ENCODE measurements around the gene TSPAN9. TPM values are rescaled to one million over a fixed set of nuclear protein-coding genes. Genes with fewer than 3 reads are reported as not detected.

TSPAN9 gene
- polyA plus RNA-seq, 3 donors: 10.5 to 29.7 (median 25.6) TPM

GRCh38 chr12:3165078-3165980 is 88.2 kb downstream of the TSPAN9 start:
- no peak overlapping the region for H3K27ac ChIP-seq (ENCODE audit: low read depth, low read length)
- WGBS, 3 donors: 88 to 90% (median 90%) methylated on average over 22 of the region's 22 CpGs

DNA sequence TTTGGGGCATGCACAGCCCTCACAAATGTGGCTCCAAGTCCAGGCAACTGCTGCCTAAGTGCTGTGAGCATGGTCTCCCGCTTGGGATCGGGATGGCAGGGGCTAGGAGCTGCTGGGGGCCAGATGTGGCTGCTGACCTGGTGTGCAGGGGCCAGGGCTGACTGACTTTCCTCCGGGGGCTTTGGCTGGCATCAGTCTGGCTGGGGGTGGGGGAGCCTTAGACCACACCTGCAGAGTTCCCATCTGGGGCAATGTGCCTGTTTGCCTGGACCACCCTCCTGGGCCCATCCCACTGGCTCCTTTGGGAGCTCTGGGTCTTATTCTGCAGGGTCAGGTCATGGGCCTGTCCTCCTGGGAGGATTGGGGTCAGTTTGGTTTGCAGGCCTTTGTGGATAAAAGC is 90.5 kb downstream of the TSPAN9 start:
- 83 to 88% (median 84%) methylated on average over 3 of the region's 3 CpGs for WGBS, 3 donors
- no peak overlapping the region for H3K27ac ChIP-seq (ENCODE audit: low read depth, low read length)

DNA sequence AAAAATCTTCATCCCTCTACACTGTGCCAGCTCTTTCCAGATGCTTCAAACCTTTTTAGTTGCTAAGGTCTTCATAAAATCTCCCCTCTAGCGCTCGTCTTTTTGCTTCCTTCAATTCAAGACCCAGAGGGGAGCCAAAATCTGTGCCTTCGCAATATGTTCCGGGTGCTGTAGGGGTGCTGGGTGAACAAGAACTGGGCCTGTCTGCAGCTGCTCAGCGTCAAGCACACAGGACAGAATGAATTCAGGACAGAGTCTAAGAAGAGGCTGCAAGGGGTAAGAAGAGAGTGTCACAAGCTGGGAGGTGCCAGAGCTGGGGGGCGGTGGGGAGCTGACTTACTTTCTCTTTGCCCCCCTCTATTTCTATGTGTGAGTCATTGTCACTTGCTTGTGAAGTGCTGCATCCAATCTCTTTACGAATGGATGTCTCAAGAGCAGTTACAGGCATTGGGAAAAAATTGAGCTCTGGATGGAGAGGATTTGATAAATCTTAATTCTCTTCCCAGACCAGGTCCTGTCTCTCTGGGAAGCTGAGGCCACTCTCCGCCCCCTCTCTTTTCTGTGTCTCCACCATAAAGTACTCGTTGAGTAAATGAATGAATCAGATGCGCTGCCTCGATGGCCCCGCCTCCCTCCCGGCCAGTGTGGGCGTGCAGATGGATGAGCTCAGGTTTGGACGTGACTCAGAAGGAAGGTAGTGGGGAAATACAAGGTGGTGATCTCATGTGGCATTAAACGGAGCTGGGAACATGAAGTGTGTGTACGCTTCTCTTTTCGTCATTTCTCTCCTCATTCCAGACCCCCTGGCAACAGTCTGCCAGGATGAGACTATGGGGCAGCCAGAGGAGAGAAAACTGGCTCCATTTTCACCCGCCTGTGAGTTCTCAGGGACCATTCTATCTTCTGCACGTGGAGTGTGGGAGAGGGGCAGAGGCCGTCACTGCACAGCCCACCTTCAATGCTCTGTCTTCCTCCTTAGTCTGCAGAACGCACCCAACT is 91.3 kb downstream of the TSPAN9 start:
- no peak overlapping the region for H3K27ac ChIP-seq (ENCODE audit: low read depth, low read length)

GRCh38 chr12:3170423-3171194 is 93.4 kb downstream of the TSPAN9 start:
- H3K27ac ChIP-seq (ENCODE audit: low read depth, low read length): no peak overlapping the region
- WGBS, 3 donors: 83 to 91% (median 84%) methylated on average over 20 of the region's 20 CpGs

More for the DNA sequence above, 91.3 kb downstream of the TSPAN9 start:
- 70 to 83% (median 71%) methylated on average over 22 of the region's 22 CpGs for WGBS, 3 donors

DNA sequence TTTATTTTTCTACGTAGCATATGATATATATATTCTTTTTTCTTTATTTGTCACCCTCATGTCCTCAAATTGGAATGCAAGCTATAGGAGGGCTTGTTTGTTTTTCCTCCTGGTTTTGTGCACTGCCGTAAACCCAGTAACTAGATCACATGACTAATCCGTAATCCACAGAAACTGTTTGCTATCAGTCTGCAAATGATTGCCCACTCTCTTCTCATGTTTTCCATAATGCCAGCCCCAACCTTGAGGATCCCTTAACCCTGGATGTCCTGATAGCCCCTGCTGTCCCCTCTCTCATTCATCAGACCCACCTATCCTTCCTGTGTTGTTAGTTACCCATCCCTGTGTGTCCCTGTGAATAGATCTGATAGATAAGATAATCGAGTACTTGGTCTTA is 94.0 kb downstream of the TSPAN9 start:
- WGBS, 3 donors: 47 to 67% (median 65%) methylated on average over 4 of the region's 4 CpGs

GRCh38 chr12:3172124-3173007 is 95.2 kb downstream of the TSPAN9 start:
- WGBS, 3 donors: 84 to 89% (median 88%) methylated on average over 42 of the region's 42 CpGs
- H3K27ac ChIP-seq (ENCODE audit: low read depth, low read length): no peak overlapping the region

More for the DNA sequence above, 94.0 kb downstream of the TSPAN9 start:
- no peak overlapping the region for H3K27ac ChIP-seq (ENCODE audit: low read depth, low read length)

DNA sequence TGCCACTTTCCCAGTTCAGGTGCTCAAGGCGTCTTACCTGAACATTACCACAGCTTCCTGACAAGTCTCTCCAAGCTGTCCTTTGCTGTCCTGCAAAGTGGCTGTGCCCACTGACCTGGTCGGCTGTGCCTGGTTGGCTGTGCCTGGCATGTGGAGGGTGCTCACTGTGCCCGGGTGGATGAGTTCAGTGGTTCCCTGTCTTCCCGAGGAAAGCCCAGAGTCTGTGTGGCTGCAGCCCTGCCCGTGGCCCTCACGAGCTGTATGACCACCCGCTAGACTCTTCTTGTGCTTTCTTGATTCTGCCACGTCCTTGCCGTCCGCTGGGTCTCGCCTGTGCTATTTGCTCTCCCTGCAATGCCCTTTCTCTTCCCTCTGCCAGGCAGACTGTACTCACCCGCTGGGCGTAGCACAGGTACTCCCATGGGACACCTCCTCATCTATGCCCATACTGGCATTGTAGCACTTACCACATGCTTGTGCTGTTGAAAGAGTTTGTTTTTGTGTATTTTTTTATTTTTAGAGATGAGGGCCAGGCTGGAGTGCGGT is 95.9 kb downstream of the TSPAN9 start:
- no peak overlapping the region for H3K27ac ChIP-seq (ENCODE audit: low read depth, low read length)
- 91 to 92% (median 92%) methylated on average over 14 of the region's 14 CpGs for WGBS, 3 donors

DNA sequence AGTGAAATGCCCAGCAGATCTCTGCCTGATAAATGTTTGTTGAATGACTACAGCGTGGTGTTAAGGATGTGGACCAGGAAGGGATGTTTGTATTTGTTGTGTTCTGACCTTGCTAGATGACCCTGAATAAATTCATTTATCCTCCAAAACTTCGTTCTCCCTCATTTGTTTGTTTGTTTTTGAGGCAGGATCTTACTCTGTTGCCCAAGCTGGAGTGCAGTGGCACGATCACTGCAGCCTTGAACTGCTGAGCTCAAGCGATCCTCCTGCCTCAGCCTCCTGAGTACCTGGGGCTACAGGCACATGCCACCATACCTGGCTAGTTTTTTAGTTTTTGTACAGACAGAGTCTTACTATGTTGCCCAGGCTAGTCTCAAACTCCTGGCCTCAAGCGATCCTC is 96.7 kb downstream of the TSPAN9 start:
- 88 to 92% (median 90%) methylated on average over 5 of the region's 5 CpGs for WGBS, 3 donors
- H3K27ac ChIP-seq (ENCODE audit: low read depth, low read length): no peak overlapping the region

DNA sequence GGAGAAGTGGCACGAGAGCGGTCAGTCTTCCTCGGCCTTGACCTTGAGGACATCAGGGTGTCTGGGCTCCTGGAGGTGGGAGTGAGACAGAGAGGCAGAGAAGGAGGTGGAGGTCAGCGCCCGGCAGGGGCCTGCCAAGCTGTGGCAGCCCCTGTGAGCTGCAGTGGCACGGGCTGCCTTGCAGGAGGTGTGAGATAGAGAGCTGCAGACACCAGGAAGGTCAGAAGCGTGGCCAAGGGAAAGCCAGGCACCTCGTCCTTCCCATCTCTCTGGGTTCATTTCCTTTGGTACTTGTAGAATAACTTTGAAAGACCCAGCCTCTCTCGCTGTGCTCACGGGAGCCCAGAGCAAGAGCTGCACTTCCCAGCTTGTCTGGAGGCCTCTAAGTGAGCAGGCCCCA is 98.1 kb downstream of the TSPAN9 start:
- H3K27ac ChIP-seq (ENCODE audit: low read depth, low read length): no peak overlapping the region
- 80 to 90% (median 83%) methylated on average over 10 of the region's 10 CpGs for WGBS, 3 donors

GRCh38 chr12:3176754-3177153 is 99.6 kb downstream of the TSPAN9 start:
- no peak overlapping the region for H3K27ac ChIP-seq (ENCODE audit: low read depth, low read length)
- 85 to 89% (median 89%) methylated on average over 9 of the region's 9 CpGs for WGBS, 3 donors

DNA sequence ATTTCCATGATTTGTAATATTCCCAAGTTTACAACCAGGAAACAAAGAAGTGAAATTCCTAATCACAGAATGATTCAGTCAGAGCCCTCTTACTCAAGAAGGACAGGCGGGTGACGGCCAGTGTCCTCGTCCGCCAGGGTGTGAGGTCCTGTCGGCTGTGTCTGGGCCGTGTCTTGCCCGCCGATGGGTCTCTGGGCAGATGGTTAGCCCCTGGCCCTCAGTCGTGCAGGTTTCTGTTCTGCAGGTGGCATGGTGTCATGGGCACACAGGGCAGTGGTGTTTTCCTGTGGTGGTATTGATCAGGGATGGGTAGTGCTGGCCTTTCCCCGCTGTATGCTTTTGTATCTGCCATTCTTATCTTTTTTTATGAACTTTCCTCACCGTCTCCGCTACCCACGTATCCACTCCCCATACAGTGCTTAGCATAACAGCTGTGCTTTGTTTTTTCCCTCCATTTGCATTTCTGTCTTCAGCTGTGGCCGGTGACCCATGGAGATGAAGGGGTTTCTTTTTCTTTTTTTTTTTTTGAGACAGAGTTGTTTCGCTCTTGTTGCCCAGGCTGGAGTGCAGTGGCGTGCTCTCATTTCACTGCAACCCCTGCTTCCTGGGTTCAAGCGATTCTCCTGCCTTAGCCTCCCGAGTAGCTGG is 100.7 kb downstream of the TSPAN9 start:
- no peak overlapping the region for H3K27ac ChIP-seq (ENCODE audit: low read depth, low read length)
- 92 to 95% (median 94%) methylated on average over 18 of the region's 18 CpGs for WGBS, 3 donors

GRCh38 chr12:3178671-3179313 is 101.6 kb downstream of the TSPAN9 start:
- WGBS, 3 donors: 83 to 94% (median 86%) methylated on average over 12 of the region's 12 CpGs
- H3K27ac ChIP-seq (ENCODE audit: low read depth, low read length): no peak overlapping the region

DNA sequence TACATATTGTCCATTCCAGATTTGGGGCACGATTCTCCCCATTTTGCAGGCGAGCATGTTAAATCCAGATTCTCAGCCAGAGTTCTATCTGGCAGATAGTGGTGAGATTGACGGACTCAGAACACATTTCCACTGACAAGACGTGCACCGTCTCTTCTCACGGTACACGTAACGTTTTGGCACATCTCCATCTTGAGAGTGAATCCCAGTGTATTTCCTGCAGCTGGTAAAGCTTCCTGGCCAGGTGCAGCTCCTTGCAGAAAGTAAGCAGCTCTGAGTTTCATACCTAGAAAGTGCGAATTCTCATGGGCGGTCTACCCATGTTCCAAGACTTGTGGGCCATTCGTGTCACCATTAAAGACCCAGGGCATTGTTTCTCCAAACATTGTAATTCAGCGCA is 102.6 kb downstream of the TSPAN9 start:
- 70 to 84% (median 75%) methylated on average over 12 of the region's 12 CpGs for WGBS, 3 donors
- no peak overlapping the region for H3K27ac ChIP-seq (ENCODE audit: low read depth, low read length)

DNA sequence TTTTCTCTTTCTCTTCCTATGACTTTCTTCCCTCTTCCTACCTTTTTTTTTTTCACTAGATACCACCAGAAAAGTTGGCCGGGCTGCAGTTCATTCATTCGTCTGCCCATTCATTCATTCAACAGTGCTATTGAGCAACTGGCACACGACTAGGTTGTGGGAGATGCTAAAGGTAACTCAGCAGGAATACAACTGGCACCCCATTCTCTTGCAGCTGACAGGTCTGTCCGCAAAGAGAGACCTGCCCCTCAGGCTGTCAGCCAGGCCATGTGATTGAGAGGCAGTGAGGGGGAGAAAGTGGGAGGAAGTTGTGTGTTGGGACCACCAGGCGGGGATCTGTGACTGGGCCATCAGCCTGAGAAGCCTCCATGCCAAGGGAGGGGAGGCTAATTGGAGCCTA is 105.2 kb downstream of the TSPAN9 start:
- no peak overlapping the region for H3K27ac ChIP-seq (ENCODE audit: low read depth, low read length)
- 56 to 78% (median 60%) methylated on average over 5 of the region's 5 CpGs for WGBS, 3 donors

- H3K27ac ChIP-seq (ENCODE audit: low read depth, low read length): no peak overlapping the region
- WGBS, 3 donors: 79 to 93% (median 81%) methylated on average over 12 of the region's 12 CpGs
These were observed 107.3 kb downstream of the TSPAN9 start for GRCh38 chr12:3184485-3184884.

- no peak overlapping the region for H3K27ac ChIP-seq (ENCODE audit: low read depth, low read length)
- WGBS, 3 donors: 92 to 96% (median 94%) methylated on average over 11 of the region's 11 CpGs
These were observed 108.2 kb downstream of the TSPAN9 start for GRCh38 chr12:3185260-3185870.
